Measurements from ENCODE around the gene RNASET2.
"Not testable (repeated sequence)": the region's sequence is repeated elsewhere in the genome, so short reads cannot be mapped to it uniquely, and the experiment has no call there.

RNASET2 gene

GRCh38 chr6:166902211-166902755 is 54.1 kb downstream of the RNASET2 start:
- DNase-seq (ENCODE audit: low read depth): no peak

GRCh38 chr6:166901626-166902025 is 54.7 kb downstream of the RNASET2 start:
- DNase-seq (ENCODE audit: low read depth): no peak

GRCh38 chr6:166900956-166901607 is 55.3 kb downstream of the RNASET2 start:
- no peak for DNase-seq (ENCODE audit: low read depth)

- no peak for DNase-seq (ENCODE audit: low read depth)
Observed at GRCh38 chr6:166900130-166900708, 56.1 kb downstream of the RNASET2 start.

- DNase-seq (ENCODE audit: low read depth): no peak
Observed at GRCh38 chr6:166898910-166899309, 57.4 kb downstream of the RNASET2 start.

GRCh38 chr6:166894614-166895013 is 61.7 kb downstream of the RNASET2 start:
- DNase-seq (ENCODE audit: low read depth): not testable (repeated sequence)

- not testable (repeated sequence) for DNase-seq (ENCODE audit: low read depth)
Observed at GRCh38 chr6:166892472-166892871, 63.9 kb downstream of the RNASET2 start.

GRCh38 chr6:166886773-166887172 is 69.6 kb downstream of the RNASET2 start:
- DNase-seq (ENCODE audit: low read depth): not testable (repeated sequence)

GRCh38 chr6:166884958-166885357 is 71.4 kb downstream of the RNASET2 start:
- not testable (repeated sequence) for DNase-seq (ENCODE audit: low read depth)

GRCh38 chr6:166879594-166879993 is 76.8 kb downstream of the RNASET2 start:
- DNase-seq (ENCODE audit: low read depth): no peak
